ENCODE measurements around the gene ARHGEF17.

DNA sequence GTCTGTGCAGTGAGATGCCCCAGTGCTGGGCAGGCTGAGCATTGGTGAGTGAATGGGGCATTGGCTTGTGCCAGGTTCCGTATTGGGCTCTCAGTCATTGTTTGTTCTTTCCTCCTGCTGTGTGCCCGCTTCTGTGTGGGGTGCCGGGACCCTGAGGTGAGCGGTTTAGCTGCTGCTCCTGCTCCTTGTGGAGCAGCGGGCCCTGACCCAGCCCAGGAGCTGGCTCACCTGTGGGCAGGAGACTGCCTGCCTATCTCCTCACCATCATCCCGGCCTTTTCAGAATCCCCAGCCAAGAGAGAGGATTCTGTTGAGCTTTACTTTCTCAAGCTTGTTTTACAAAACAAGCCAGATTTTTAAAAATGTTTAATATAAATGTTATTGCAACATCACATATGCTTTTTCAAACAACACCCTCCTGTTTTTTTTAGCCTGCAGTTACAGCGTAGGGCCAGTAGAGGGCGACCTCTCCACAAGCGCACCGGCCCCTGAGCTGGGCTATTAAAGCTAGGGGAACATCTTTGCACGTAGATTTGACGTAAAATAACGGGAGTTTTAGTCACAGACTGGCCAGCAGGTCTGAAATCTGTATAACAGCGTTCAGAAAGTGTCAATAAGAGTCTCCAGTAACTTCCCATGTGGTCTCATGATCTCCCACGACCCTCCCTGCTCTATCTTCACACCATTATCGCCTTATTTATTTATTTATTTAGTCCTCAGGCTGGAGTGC, 43.0 kb downstream of the ARHGEF17 start:
- TF ChIP-seq POLR2A (IDR thresholded peaks at IDR 0.05) (no peak), CTCF (IDR thresholded peaks at IDR 0.05) (peak; percentile 86 to 99 (median 89))

All from testis (tissue), 2 donors.